ENCODE results near the gene HYCC1. TPM values are rescaled to one million over a fixed set of nuclear protein-coding genes. Genes with fewer than 3 reads are reported as not detected.
A peak's percentile ranks its signal among the peaks of the same experiment; 100 is the strongest.
"Not testable (repeated sequence)": the region's sequence is repeated elsewhere in the genome, so short reads cannot be mapped to it uniquely, and the experiment has no call there.

The HYCC1 gene
- total and polyA plus RNA-seq, 9 of the 15 experiments (the other 6 are each of a cell fraction or from before 2014, with no cell fraction given), result 11.2 to 40.6 (median 37.9) TPM

- POLR2A ChIA-PET; H2AFZ ChIP-seq (ENCODE audit: low read depth, low read length); FAIRE-seq; H4K20me1 ChIP-seq (replicated peaks; ENCODE audit: control insufficient read depth, insufficient read depth, low read length); intact Hi-C loops (cut with micrococcal nuclease); CTCF ChIA-PET (ENCODE audit: low intra/inter-chr PET ratio); BruUV-seq (replicated peaks); H3K4me1 ChIP-seq (replicated peaks in 1 of 2; ENCODE audit: control insufficient read depth in 2 of 2, insufficient read depth in 2 of 2, low read length in 2 of 2); H3K9me3 ChIP-seq (replicated peaks; ENCODE audit: control insufficient read depth, insufficient read depth, low read depth, low read length); H3K9me1 ChIP-seq (ENCODE audit: control insufficient read depth, insufficient read depth, low read length); H3K27ac ChIP-seq (ENCODE audit: extremely low read depth, low read depth, low read length); H3K9ac ChIP-seq (ENCODE audit: insufficient read depth in 1 of 2, low read depth in 2 of 2, low read length in 2 of 2); H3K36me3 ChIP-seq (ENCODE audit: control insufficient read depth, insufficient read depth, low read length); H3K4me3 ChIP-seq; H3K79me2 ChIP-seq (ENCODE audit: control insufficient read depth, insufficient read depth, low read length); in situ Hi-C loops (cut with MboI); H3K4me2 ChIP-seq (ENCODE audit: insufficient read depth, low read length); DNase-seq (ENCODE audit: extremely low read depth in 1 of 4, low spot score in 3 of 4); H3K27me3 ChIP-seq (ENCODE audit: control insufficient read depth in 2 of 2, insufficient read depth in 2 of 2, low read length in 2 of 2); ATAC-seq: not testable (repeated sequence)
- WGBS (ENCODE audit: insufficient coverage, low coverage, missing lambda C conversion rate), result 0% methylated on average over 2 of the region's 4 CpGs
- TF ChIP-seq ZNF592 (IDR thresholded peaks at IDR 0.05) (peak; percentile 57; the same call in 1 of the 2 replicates), DDX20 (tag; IDR thresholded peaks at IDR 0.05; ENCODE audit: low read depth) (peak; percentile 69; the same call in 1 of the 2 replicates), PTTG1 (tag; IDR thresholded peaks at IDR 0.05; ENCODE audit: low read depth) (peak; percentile 54; the same call in 1 of the 2 replicates), KLF6 (CRISPR knock-in tag; IDR thresholded peaks at IDR 0.05; ENCODE audit: borderline replicate concordance) (peak; percentile 16; the same call in 1 of the 2 replicates)
Measured at GRCh38 chr7:23039674-23040073, 25.7 kb upstream of the HYCC1 start.

Data from K562 (cell line).